NCI-H2081 treated with DMSO at 0.1 percent for 48 hours (cell line): ENCODE data around the gene BCOR.

Source experiments
- DNase-seq: peaks from one replicate; lab custom pipeline; 2025; lab: John Stamatoyannopoulos, UW

The BCOR gene

GRCh38 chrX:40097504-40098263, at the start of gene BCOR:
BCOR (minus strand) TSS chrX:40097958; CDS start chrX:40077929, 20,029 bp downstream.
- no peak for DNase-seq

GRCh38 chrX:40147126-40147952, 49.6 kb upstream of the BCOR start:
- no peak for DNase-seq

GRCh38 chrX:40146262-40147125, 48.7 kb upstream of the BCOR start:
- no peak for DNase-seq

GRCh38 chrX:40145923-40146261, 48.1 kb upstream of the BCOR start:
- no peak for DNase-seq

- DNase-seq = no peak
These were observed 47.5 kb upstream of the BCOR start for GRCh38 chrX:40145001-40145922.

DNA sequence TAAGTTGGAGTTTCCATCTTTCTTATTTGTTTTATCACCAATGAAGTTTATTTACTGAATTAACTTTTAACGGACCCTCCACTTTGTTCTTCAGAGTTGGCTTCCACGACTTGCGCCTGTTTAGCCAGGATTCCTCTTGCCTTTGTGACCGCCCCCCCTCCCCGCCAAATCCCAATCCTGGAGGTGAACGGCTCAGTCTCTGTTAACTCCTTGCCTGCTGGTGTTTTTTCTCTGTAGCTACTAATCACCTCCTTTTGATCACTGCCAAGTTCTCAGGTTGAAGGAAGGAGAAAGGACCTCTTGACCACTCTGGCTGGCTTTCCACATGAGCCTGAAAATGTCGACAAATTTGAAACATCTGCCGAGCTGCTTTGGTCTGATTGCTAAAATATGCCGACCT, 46.8 kb upstream of the BCOR start:
- DNase-seq = no peak

DNA sequence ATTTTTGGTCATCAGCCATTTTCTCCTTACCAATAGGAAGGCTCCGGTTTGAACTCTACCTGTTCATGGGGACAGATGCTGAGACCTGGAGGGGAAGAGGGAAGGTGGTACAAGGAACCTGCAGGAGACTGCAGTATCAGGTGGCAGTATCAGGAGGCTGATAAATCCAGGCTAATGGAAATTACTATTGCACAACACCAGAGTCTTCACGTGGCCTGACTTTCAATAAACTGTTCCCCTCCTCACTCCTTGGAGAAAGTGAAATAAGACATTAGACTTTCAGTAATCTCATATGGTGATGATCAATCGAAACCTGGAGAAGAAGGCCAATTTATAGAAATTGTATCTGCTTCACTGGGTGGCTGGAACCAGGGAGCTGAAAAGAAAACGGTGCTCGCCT, 46.2 kb upstream of the BCOR start:
- DNase-seq = no peak

DNA sequence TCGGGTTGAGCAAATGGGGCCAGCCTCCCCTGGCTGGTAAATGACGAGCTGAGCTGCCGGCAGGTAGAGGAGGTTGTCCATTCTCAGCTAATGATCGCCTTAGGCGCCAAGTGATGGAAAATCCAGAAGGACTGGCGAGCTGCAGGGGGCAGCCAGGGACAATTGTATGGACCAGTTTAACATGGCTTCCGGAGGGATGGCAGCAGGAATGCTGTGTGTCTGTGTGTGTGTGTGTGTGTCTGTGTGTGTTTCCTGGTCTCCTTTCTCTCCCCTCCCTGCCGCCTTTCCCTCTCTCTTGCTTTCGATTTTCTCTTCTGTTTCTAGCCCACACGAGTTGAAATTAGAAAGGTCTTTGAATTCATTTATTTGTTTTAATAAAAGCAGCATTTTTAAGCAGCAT, 45.2 kb upstream of the BCOR start:
- no peak for DNase-seq

DNA sequence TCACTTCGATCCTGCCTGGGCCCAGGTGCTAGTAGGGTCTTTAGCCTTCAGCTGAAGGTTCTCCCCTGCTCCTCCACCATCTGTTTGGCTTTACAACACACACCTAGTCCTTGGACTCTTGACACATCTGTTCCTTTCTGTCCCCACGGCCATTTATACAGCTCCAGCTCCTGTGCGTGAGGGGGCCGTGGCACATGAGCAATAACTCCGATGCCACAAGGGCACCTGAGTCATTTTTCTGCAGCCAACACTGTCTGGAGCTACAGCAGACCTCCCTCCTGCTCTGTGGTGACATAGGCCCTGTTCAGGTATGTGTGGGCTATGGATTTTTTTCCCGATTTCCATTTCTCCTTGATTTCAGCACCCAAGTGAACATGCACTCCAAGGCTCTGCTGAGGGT, 44.7 kb upstream of the BCOR start:
- DNase-seq = no peak

DNA sequence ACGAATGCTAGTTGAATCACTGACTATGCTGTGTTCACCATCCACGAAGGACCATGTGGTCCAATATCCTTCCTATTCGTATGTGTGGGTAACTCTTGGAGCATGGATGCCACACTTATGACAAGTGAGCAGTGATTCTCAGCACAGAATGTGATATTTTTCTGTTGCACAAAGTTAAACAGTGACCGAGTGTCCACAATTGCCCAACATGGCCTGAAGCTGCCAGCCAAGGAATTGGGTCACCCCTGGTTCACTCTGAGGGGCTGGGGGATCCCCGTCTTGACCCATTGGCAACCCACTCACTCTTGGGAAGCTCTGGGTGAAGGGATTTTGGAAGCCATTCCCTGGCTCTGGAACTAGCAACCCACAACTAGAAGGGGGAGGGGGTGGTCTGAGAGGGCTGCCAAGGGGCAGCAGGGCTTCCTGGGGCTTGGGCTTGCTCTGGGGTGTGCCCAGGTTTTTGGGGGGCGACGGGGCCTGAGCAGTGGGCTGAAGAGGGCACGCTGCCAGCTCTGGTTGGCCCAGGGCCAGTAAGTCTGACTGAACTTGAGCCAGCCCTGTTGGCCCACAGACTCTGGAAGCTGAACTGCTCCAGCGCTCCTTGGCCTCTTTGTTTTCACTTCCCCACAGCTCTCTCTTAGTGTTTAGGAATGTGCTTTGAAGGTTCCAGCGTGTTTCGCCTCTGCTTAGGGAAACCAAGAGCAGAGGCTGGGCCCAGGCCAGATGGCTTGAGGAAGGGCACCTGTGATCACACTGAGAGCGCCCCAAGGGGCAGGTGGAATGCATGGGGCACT, 43.1 kb upstream of the BCOR start:
- DNase-seq = no peak

- no peak for DNase-seq
These were observed 35.0 kb upstream of the BCOR start for GRCh38 chrX:40132751-40133150.

GRCh38 chrX:40131654-40132337, 34.0 kb upstream of the BCOR start:
- DNase-seq = no peak

GRCh38 chrX:40130207-40130606, 32.4 kb upstream of the BCOR start:
- no peak for DNase-seq

DNA sequence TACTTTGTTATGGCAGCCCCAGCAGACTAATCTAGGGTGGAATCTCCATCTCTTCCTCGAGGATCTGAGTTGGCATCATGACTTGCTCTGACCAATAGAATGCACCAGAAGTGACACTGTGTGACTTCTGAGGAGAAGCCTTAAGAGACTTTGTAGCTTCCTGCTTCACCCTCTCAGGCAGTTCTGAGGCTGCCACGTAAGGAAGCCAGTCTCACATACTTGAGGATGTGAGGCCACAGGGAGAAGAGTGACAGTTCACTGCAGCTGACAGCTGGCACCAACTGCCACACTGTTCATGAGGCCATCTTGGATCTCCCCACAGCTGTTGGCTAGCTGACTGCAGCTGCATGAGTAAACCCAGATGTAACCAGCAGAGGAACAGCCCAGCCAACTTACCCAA, 29.3 kb upstream of the BCOR start:
- DNase-seq = no peak

GRCh38 chrX:40122487-40122886, 24.7 kb upstream of the BCOR start:
- no peak for DNase-seq

DNA sequence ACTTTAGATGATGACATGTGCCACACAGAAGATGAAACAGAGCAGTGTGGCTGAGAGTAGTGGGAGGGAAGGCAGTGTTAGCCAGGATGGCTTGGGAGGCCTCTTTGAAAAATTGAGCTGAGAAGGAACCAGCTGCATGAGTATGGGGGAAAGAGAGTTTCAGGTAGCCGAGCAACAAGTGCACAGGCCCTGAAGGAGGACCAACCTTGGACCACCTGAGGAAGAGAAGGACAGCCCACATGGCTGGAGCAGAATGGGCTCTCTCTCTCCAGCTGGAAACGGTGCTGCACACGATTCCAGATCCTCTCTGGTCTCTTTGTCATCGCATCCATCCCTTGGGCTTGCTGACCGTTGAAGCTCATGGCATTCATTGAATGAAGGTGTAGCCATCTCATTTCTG, 23.9 kb upstream of the BCOR start:
- no peak for DNase-seq

DNA sequence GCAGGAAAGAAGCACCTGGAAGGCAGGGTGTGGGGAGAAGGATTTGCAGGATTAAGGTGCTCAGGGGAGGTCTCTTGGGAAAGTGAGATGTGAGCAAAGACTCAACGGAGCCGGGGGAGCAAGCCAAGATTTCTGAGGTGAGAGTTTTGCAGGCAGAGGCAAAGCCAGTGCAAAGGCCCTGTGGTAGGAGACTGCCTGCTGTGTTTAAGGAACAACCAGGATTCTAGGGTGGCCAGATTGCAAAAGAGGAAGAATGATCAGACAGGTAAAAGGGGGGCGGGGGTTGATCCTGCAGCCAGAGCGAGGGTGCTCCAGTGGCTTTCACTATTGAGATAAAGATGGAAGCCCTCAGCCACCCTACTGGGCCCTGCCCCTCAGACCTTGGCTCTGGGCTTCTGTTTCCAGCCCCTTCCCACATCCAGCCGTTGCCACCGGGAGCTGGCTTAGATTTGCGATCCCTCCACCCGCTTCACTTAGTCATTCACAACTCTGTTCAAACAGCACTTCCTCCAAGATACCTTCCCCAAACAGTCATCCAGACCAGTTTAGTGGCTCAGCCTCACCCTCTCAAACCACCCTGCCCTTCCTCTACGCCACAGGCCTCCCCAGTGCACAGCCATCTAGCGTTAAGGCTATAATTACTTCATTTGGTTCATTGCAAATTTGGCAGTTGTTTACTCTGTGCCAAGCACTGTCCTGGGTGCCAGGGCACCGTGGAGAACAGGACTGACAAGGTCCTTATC, 23.3 kb upstream of the BCOR start:
- DNase-seq = no peak

DNA sequence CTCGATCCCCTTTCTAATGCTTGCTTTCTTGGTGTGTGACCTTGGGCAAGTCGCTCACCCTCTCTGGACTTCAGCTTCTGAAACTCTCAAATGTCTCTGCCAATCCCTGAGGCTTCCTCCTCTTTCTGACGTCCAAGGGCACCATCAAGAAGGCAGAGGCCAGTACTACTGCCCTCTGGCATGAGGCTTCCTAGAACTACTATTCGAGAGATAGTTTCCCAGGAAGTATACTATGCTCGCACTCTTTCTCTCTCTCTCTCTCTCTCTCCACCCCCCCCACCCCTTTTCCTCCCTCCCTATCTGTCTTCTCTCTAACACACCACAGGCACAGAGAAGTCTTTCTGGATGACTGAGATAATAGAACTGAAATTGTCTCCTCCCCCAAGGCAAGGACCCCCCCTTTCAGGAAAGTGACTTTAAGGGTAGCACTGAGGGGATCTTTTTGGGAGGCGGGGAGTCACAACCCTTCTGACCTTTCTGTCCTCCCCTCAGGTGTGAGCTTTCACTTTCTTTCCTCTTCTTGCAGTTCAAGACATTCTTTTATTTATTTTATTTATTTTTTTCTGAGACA, 20.0 kb upstream of the BCOR start:
- DNase-seq = no peak

GRCh38 chrX:40116925-40117324, 19.2 kb upstream of the BCOR start:
- DNase-seq = no peak
